ENCODE measurements around the gene AP1B1. TPM values are rescaled to one million over a fixed set of nuclear protein-coding genes. Genes with fewer than 3 reads are reported as not detected.

AP1B1 gene
- total and polyA plus RNA-seq, 2 of the 13 experiments (the other 11 are each of a cell fraction or from before 2014, with no cell fraction given): 26.6 to 29.7 TPM

DNA sequence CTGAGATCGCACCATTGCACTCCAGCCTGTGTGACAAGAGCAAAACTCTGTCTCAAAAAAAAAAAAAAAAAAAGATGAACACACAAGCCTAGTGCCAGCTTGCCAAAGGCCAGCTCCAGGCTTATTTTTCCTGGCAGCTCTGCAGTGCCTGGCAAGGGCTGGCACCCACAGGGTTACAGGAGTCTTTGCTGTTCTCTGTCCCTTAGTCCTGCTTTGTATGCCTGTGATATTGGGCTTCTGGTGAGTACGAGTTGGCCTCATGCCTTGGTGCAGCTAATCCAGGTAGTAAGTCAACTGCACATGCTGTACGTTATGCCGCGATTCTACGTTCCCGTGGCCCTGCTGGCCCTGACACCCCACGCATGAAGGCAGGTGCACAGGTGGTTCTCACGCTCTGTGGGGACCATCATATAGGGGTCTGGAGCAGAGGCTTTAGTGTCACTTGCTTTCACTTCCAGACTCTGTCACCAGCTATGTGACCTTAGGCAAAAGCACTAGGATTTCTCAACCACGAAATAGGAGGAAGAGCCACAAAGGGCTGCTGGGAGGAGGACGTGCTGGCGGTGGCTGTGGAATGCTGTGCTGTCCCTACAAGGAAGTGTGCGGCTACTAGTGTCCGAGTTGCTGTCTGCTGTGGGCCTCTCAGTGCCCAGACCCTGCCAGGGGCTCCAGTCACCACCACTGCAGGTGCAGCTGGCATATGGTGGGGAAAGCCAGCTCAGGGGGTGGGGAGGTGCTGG lies 51.4 kb downstream of the AP1B1 start:
- in situ Hi-C loops (cut with HindIII; ENCODE audit: extremely low pct_ligation_motif_present, low pct_unique_long_range_greater_than_20kb) (no loop called here), intact Hi-C loops (cut with micrococcal nuclease; ENCODE audit: unreplicated experiment) (no loop called here)
- FAIRE-seq (no peak), DNase-seq (ENCODE audit: low spot score) (no peak), ATAC-seq (no peak)
- H3K36me3 ChIP-seq (replicated peaks in 1 of 2; ENCODE audit: control insufficient read depth in 1 of 2, insufficient read depth in 2 of 2, low read length in 2 of 2): peaks cover 18 to 44% of the 10 kb centered on the region in 2 experiments
- no peaks in the 10 kb centered on the region for H3K9me3 ChIP-seq (ENCODE audit: low read length)
- H3K27ac ChIP-seq (ENCODE audit: extremely low read length, insufficient read depth, low read length): no peak overlapping the region
- H3K4me1 ChIP-seq (ENCODE audit: insufficient read depth, low read length): peaks cover 20% of the 10 kb centered on the region
- CTCF ChIA-PET (ENCODE audit: low intra/inter-chr PET ratio, low total read pairs): no interaction called here
- H3K4me2 ChIP-seq (ENCODE audit: low read depth, low read length): no peak overlapping the region
- no peak overlapping the region for H3K4me3 ChIP-seq (replicated peaks in 1 of 3; ENCODE audit: insufficient read depth in 1 of 3, low read depth in 2 of 3, low read length in 3 of 3)
- BruUV-seq (replicated peaks): no TSS peak
- H4K20me1 ChIP-seq (ENCODE audit: insufficient read depth, low read length): no peaks in the 10 kb centered on the region
- H3K27me3 ChIP-seq (ENCODE audit: control insufficient read depth in 1 of 2, insufficient read depth in 2 of 2, low read length in 2 of 2): no peaks in the 10 kb centered on the region
- no peaks in the 10 kb centered on the region for H3K79me2 ChIP-seq (ENCODE audit: insufficient read depth, low read length)
- WGBS (ENCODE audit: low lambda C conversion rate): 98% methylated on average over 12 of the region's 14 CpGs
- POLR2A ChIA-PET: no interaction called here
- no peak overlapping the region for H2AFZ ChIP-seq (ENCODE audit: low read length)
- H3K9ac ChIP-seq (ENCODE audit: insufficient read depth, low read depth, low read length): no peak overlapping the region
- no peak for TF ChIP-seq DPF2 (CRISPR knock-in tag; IDR thresholded peaks at IDR 0.05; ENCODE audit: borderline replicate concordance, low read depth)
- TF ChIP-seq ZNF496 (CRISPR knock-in tag; IDR thresholded peaks at IDR 0.05; ENCODE audit: insufficient replicate concordance): no peak
- no peak for TF ChIP-seq MATR3 (CRISPR knock-in tag; IDR thresholded peaks at IDR 0.05)
- TF ChIP-seq ZNF672 (CRISPR knock-in tag; IDR thresholded peaks at IDR 0.05): no peak
- no peak for TF ChIP-seq CREM (IDR thresholded peaks at IDR 0.05)
- TF ChIP-seq CREM (CRISPR knock-in tag; IDR thresholded peaks at IDR 0.05): no peak
- TF ChIP-seq, protein P1, sequence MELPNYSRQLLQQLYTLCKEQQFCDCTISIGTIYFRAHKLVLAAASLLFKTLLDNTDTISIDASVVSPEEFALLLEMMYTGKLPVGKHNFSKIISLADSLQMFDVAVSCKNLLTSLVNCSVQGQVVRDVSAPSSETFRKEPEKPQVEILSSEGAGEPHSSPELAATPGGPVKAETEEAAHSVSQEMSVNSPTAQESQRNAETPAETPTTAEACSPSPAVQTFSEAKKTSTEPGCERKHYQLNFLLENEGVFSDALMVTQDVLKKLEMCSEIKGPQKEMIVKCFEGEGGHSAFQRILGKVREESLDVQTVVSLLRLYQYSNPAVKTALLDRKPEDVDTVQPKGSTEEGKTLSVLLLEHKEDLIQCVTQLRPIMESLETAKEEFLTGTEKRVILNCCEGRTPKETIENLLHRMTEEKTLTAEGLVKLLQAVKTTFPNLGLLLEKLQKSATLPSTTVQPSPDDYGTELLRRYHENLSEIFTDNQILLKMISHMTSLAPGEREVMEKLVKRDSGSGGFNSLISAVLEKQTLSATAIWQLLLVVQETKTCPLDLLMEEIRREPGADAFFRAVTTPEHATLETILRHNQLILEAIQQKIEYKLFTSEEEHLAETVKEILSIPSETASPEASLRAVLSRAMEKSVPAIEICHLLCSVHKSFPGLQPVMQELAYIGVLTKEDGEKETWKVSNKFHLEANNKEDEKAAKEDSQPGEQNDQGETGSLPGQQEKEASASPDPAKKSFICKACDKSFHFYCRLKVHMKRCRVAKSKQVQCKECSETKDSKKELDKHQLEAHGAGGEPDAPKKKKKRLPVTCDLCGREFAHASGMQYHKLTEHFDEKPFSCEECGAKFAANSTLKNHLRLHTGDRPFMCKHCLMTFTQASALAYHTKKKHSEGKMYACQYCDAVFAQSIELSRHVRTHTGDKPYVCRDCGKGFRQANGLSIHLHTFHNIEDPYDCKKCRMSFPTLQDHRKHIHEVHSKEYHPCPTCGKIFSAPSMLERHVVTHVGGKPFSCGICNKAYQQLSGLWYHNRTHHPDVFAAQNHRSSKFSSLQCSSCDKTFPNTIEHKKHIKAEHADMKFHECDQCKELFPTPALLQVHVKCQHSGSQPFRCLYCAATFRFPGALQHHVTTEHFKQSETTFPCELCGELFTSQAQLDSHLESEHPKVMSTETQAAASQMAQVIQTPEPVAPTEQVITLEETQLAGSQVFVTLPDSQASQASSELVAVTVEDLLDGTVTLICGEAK (IDR thresholded peaks at IDR 0.05): no peak
- TF ChIP-seq, protein P1 (CRISPR knock-in tag; IDR thresholded peaks at IDR 0.05): no peak
- no peak for TF ChIP-seq NFYB (CRISPR knock-in tag; IDR thresholded peaks at IDR 0.05)
- no peak for TF ChIP-seq ZNF24 (IDR thresholded peaks at IDR 0.05)
- no peak for TF ChIP-seq TBL1XR1 (IDR thresholded peaks at IDR 0.05; ENCODE audit: borderline replicate concordance, low read length, partially characterized antibody)
- TF ChIP-seq EEA1 (CRISPR knock-in tag; IDR thresholded peaks at IDR 0.05; ENCODE audit: borderline replicate concordance): no peak
- no peak for TF ChIP-seq ZNF552 (CRISPR knock-in tag; IDR thresholded peaks at IDR 0.05; ENCODE audit: borderline replicate concordance)
- TF ChIP-seq SMARCE1 (IDR thresholded peaks at IDR 0.05; ENCODE audit: borderline replicate concordance): no peak
- no peak for TF ChIP-seq RBM22 (optimal IDR thresholded peaks at IDR 0.05; ENCODE audit: low read length)
- TF ChIP-seq, protein P2, sequence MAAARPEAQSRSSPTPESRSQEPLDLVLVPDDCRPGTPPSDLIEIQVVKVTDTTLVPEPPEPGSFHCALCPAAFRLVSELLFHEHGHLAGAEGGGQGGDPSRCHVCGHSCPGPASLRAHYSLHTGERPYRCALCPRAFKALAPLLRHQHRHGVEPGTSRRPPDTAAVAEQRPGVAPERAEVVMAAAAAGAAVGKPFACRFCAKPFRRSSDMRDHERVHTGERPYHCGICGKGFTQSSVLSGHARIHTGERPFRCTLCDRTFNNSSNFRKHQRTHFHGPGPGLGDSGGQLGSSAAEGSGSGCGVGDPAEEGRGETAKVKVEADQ (CRISPR knock-in tag; IDR thresholded peaks at IDR 0.05; ENCODE audit: borderline replicate concordance): no peak
- TF ChIP-seq SSRP1 (CRISPR knock-in tag; IDR thresholded peaks at IDR 0.05): no peak

Data from HepG2 (cell line).